Stimulated activated CD4-positive, alpha-beta T cell treated with anti-CD3 and anti-CD28 coated beads, Interleukin-15, amount 100 ng/mL, for 24 hours (primary cell): ENCODE results near the gene ITGB7.
A peak's percentile ranks its signal among the peaks of the same experiment; 100 is the strongest.
"Not testable (repeated sequence)": the region's sequence is repeated elsewhere in the genome, so short reads cannot be mapped to it uniquely, and the experiment has no call there.

Experiments used
- DNase-seq: peaks from one replicate; pipeline ENCODE4 v3.0.0-alpha.2; 2020

ITGB7 gene

GRCh38 chr12:53177447-53177846, 29.6 kb downstream of the ITGB7 start:
- DNase-seq = not testable (repeated sequence)

DNA sequence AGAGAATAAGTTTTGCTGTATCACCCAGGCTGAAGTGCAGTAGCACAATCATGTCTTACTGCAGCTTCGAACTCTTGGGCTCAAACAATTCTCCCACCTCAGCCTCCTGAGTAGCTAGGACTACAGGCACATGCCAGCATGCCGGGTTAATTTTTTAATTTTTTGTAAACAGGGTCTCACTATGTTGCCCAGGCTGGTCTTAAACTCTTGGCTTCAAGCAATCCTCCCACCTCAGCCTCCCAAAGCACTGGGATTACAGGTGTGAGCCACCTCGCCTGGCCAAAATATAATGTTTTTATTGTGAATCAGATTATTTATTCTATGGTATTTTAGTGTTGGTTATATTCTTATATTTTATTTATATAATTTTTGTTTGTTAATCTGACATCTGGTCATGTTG, 30.3 kb downstream of the ITGB7 start:
- no peak for DNase-seq

- no peak for DNase-seq
These were observed 32.1 kb downstream of the ITGB7 start for GRCh38 chr12:53174881-53175491.

DNA sequence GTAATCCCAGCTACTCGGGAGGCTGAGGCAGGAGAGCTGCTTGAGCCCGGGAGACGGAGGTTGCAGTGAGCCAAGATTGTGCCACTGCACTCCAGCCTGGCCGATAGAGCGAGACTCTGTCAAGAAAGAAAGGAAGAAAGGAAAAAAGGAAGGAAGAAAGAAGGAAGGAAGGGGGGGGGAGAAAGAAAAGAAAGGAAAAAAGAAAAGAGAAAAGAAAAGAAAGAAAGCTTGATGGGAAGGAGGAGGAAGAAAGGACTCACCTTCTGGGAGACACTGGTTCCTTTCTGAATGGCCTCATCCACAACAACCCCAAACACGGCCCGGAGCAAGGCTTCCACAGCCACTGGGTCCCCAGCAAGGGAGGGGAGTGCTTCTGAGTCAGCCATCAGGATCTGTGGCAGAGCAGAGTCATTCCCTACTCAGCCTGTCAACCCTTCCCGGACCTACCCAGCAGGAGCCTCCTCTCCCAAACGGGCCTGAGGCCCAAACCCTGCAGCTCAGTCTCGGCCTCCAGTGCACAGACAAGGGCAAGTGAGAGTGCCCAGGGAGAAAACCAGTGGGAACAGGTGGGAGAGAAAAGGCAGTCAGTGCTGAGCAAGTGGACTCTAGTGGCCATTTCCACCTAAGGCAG, 33.9 kb downstream of the ITGB7 start:
- no peak for DNase-seq

DNA sequence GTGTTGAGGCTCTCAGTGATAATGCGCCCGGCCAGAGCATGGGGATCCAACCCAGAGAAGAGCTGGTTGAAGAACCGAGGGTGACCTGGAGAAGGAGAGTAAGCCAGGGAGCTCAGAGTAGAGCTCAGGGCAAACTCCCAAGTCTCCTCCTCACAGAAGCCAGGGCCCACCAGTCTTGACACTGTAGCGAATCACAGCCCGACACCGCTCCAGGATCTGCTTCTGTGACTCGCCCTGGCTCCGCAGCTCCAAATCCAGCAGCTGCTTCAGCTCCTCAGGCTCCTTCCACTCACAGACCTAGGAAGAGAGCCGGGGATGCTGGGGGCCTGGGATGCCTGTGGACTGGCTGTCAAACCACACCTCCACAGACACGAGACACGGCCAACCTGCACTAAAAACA, 34.7 kb downstream of the ITGB7 start:
- DNase-seq = no peak

DNA sequence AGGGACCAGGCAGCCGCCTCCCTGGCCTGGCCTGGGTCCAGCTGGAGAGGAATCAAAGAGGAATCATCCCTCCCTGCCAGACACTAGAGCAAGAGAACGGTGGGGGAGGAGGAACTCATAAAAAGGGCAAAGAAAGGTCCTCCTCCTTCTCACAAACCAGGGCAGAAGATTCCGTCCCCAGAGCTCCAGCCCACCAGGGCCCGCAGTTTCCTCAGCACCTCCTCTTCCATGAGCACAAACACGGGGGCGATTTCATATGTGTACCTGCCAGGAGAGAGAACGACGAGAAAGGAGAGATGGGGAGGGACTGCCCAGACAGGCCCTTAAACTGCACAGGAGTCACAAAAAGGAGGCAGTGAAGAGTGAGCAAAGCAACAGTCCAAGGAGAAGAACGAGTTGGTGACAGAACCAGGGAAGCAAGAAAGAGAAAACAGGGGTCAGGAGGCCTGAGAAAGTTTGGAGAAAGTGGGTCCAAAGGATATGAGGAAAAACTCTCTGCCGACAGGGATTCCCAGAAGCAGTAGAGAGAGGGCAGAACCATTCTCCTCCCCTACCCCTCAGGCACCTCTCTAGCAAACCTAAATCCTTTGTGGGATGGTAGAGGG, 35.2 kb downstream of the ITGB7 start:
- no peak for DNase-seq

DNA sequence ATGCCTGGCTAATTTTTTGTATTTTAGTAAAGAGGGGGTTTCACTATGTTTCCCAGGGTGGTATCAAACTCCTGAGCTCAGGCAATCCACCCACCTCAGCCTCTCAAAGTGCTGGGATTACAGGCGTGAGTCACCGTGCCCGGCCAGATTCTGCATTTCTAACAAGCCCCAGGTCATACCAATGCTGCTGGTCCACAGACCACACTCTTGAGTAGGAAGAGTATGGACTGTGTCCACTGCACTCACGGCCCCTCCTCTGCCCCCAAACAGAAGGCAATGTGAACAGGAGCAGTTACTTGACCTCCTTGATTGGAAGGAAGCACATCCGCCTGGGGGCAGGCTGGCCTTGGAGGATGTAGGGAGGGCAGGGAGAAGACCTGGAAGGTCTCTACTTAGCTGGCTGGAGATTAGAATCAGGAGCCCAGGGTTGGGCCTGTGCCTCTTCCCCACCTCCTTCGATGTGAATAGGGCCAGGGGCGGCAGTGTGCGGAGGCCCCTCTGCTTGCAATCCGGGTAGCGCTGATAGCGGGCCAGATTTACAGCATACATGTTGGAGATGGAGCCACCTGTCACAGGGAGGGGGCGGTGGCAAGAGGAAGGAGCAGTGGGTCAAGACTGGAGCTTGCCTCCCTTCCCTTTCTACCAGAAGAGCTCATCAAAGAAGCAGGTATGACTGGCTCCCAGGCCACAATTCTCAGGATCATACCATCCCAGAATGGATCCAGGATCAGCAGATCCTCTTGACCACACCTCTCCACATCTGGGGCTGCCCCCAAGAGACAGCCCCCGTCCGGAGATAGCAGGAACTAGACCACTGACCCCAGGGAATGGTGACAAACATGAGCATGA, 36.0 kb downstream of the ITGB7 start:
- DNase-seq = no peak

- no peak for DNase-seq
These were observed 36.8 kb downstream of the ITGB7 start for GRCh38 chr12:53170215-53170614.

GRCh38 chr12:53169644-53170043, 37.4 kb downstream of the ITGB7 start:
- DNase-seq = no peak

GRCh38 chr12:53166837-53167236, 40.2 kb downstream of the ITGB7 start:
- no peak for DNase-seq

GRCh38 chr12:53163008-53163407, 44.0 kb downstream of the ITGB7 start:
- not testable (repeated sequence) for DNase-seq

GRCh38 chr12:53161119-53161911, 45.7 kb downstream of the ITGB7 start:
- DNase-seq = no peak

- DNase-seq = no peak
These were observed 46.4 kb downstream of the ITGB7 start for GRCh38 chr12:53160673-53161072.

GRCh38 chr12:53160000-53160399, 47.1 kb downstream of the ITGB7 start:
- DNase-seq = no peak

DNA sequence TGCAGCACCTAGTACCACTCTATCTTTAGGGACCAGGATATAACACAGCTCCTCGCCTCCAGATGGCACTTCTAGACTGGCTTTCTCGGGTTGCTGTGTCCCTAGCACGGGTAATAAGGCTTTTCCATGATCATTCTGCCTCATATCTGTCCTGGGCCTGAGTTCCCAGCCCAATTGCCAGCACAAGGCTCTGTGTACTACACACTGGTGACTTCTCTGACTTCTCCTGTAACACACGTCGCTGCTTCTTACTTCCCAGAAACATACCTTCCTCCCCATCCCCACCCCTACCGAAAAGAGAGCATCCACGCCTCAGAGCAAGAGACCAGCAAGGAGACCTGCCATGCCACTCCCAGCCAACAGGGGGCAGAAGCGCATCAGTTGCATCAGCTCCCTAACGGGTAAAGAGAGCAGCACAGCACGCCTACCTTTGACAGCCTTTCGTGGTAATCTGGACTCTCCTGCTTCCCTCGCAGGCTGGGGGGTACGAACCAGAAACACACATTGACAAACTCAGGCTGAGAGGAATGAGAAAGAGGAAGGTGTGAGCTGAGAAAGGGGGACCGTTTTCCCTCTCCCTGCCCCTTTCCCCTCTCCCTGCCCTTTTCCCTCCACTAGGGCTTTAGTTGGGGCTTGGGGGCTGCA, 47.7 kb downstream of the ITGB7 start:
- DNase-seq = peak; percentile 93

DNA sequence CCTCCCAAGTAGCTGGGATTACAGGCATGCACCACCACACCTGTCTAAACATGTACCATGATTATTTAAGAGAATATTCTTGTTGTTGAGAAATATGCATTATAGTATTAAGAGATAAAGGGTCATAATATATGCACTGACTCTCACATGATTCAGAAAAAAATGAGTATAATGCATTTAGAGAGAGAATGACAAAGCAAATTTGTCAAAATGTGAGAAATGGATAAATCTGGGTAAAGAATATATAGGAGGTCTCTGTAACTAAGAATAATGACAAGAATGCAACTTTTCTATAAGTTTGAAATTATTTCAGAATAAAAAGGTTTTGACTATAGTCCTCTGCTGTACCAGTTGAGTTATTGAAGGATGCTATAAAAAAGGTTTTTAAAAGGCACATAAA, 54.7 kb downstream of the ITGB7 start:
- no peak for DNase-seq

DNA sequence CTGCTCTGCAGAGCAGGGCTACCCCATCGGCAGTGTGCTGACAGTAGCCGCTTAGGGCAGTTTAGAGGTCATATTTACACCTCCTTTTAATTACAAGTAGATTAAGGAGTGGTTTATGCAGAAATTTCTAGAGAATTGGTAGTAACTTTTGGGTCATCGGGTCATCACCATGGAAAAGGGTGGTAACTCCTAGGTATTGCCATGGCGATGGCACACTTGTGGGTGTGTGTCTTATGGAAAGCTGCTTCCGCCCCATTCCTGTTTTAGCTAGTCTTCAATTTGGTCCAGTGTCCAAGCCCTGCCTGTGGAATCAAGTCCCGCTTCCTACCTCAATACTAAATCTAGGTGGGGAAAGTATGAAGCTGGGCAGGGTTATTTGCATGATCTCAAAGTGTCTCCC, 56.0 kb downstream of the ITGB7 start:
- no peak for DNase-seq

DNA sequence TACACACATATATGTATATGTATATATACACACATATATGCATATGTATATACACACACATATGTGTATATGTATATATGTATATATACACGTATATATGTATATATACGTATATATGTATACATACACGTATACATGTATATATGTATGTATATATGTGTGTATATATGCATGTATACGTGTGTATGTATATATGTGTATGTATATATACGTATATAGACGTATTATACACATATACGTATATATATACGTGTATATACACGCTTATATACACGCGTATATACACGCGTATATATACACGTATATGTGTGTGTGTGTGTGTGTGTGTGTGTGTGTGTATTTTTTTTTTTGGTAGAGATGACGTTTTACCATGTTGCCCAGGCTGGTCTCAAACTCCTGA, 59.4 kb downstream of the ITGB7 start:
- no peak for DNase-seq

- no peak for DNase-seq
These were observed 59.9 kb downstream of the ITGB7 start for GRCh38 chr12:53147181-53147580.

DNA sequence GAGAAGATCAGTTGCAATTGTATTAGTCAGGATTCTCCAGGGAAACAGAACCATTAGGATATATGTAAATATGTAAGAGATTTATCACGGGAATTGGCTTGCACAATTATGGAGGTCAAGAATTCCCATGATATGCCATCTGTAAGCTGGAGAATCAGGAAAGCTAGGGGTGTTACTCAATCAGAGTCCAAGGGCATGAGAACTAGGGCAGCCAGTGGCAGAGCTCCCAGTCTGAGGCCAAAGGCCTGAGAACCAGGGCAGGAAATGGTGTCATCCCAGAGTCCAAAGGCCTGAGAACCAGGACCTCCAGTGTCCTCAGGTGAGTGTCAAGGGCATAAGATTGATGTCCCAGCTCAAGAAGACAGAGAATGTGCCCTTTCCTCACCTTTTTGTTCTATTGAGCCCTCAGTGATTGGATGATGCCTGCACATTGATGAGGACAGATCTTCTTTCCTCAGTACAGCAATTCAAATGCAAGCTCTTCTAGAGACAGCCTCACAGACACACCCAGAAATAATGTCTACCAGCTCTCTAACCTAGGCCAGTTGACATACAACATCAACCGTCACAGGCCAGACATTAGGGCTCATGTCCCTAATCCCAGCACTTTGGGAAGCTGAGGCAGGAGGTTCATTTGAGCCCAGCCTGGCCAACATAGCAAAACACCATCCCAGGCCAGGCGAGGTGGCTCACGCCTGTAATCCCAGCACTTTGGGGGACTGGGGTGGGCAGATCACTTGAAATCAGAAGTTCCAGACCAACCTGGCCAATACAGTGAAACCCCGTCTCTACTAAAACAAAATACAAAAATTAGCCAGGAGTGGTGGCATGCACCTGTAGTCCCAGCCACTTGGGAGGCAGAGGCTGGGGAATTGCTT, 61.4 kb downstream of the ITGB7 start:
- DNase-seq = no peak

DNA sequence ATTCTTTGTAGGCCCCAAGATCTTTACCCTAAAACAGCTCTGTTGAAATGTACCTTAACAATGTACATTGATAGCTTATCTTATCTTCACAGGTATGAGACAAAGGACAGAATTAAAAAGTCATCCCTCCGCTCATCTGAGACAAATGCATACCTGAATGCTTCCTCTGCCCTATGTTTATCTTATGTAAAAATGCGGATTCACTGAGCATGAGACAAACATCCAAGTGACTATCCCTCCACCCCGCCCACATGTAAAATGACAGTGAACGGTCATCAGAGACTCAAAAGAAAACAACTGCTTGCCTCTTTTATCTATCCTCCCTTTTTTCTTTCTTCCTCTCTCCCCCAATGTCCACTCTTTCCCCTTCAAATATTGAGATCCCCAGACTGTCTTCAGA, 63.7 kb downstream of the ITGB7 start:
- no peak for DNase-seq
